Parathyroid adenoma (tissue), 2 donors: ENCODE results near the gene ZNF254.

ENCODE experiments used
- H2AFZ ChIP-seq: fragments of 300-600 bp; sonication (generic); one replicate; pipeline ENCODE4 v1.7.0; 2017; ENCODE audit warnings: antibody characterized with exemption, mild to moderate bottlenecking
- H3K27ac ChIP-seq: fragments of 300-600 bp; sonication (generic); one replicate; pipeline ENCODE4 v1.7.0; 2017
- H3K27me3 ChIP-seq: fragments of 300-600 bp; sonication (generic); one replicate; pipeline ENCODE4 v1.7.0; 2017; ENCODE audit warnings: low read length; ENCODE audit not compliant: control insufficient read depth, insufficient read depth
- H3K36me3 ChIP-seq: fragments of 300-600 bp; sonication (generic); one replicate; pipeline ENCODE4 v1.7.0; 2017; ENCODE audit warnings: low read length; ENCODE audit not compliant: control insufficient read depth, insufficient read depth
- H3K4me1 ChIP-seq: fragments of 300-600 bp; sonication (generic); one replicate; pipeline ENCODE4 v1.7.0; 2017; ENCODE audit warnings: control low read depth
- H3K4me2 ChIP-seq: fragments of 300-600 bp; sonication (generic); one replicate; pipeline ENCODE4 v1.7.0; 2017; ENCODE audit warnings: low read length
- H3K4me3 ChIP-seq: fragments of 300-600 bp; sonication (generic); one replicate; pipeline ENCODE4 v1.7.0; 2017; ENCODE audit warnings: low read depth, low read length
- H3K79me2 ChIP-seq: fragments of 300-600 bp; sonication (generic); one replicate; pipeline ENCODE4 v1.7.0; 2017; ENCODE audit warnings: control low read depth
- H3K9ac ChIP-seq: fragments of 300-600 bp; sonication (generic); one replicate; pipeline ENCODE4 v1.7.0; 2017; ENCODE audit warnings: mild to moderate bottlenecking
- H3K9me3 ChIP-seq: fragments of 300-600 bp; sonication (generic); one replicate; pipeline ENCODE4 v1.7.0; 2017; ENCODE audit warnings: low read length; ENCODE audit not compliant: control insufficient read depth
- CTCF ChIP-seq: fragments of 300-600 bp; sonication (generic); IDR thresholded peaks from one replicate; pipeline ENCODE4 v1.7.0; 2017; ENCODE audit warnings: antibody characterized with exemption, mild to moderate bottlenecking
- donor health status: primary hyperparathyroidism.

Gene ZNF254

DNA sequence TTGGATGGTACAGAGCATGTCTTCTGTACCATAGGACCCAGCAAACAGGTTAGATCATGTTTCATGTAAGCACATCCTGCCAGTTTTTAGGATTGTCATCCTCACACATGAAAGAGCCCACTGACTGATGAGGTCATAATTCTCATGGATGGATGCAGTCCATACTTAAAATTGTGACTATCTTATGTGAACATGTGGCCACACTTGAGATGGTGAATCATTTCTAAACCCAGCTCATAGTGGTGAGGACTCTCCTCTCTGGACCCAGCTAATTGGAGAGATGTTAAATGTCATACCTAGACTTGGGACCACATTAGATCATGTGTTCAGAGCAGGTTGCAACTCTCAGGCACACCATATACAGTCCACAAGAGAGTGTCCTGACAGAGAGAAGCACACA is 24.8 kb upstream of the ZNF254 start:
- H3K9ac ChIP-seq: no peak overlapping the region
- peaks cover 9% of the 10 kb centered on the region for H3K79me2 ChIP-seq
- H3K4me1 ChIP-seq: peaks cover 5% of the 10 kb centered on the region
- no peak overlapping the region for H3K27ac ChIP-seq
- no peak for TF ChIP-seq CTCF
- no peak overlapping the region for H3K4me3 ChIP-seq
- no peak overlapping the region for H2AFZ ChIP-seq
- no peaks in the 10 kb centered on the region for H3K27me3 ChIP-seq
- no peak overlapping the region for H3K4me2 ChIP-seq
- H3K36me3 ChIP-seq: no peaks in the 10 kb centered on the region
- H3K9me3 ChIP-seq: no peaks in the 10 kb centered on the region

DNA sequence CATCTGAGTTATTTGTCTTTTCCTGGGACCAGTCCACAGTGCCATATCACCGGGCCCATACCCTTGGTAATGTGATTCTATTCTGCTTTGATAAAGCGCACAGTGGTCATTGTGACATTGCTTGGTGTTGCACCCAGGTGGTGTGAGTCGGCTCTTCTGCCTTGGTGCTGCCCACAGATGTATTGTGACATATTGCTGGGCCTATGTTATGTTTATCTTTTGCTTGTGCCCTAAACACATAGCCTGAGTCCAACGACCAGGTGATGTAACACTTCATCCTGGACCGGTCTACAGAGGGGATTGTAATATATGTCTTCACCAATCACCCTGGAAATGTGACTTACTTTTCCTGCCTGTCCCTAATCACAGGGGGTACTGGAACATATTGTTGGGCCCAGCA is 23.7 kb upstream of the ZNF254 start:
- Histone ChIP-seq H3K9ac (no peak overlapping the region), H3K27ac (no peak overlapping the region), H3K36me3 (no peaks in the 10 kb centered on the region), H3K27me3 (no peaks in the 10 kb centered on the region), H3K4me2 (no peak overlapping the region), H3K79me2 (peaks cover 9% of the 10 kb centered on the region), H3K4me3 (no peak overlapping the region), H3K4me1 (peaks cover 5% of the 10 kb centered on the region), H3K9me3 (no peaks in the 10 kb centered on the region), H2AFZ (no peak overlapping the region)
- no peak for TF ChIP-seq CTCF

- H3K4me2 ChIP-seq: no peak overlapping the region
- H2AFZ ChIP-seq: no peak overlapping the region
- peaks cover 5% of the 10 kb centered on the region for H3K4me1 ChIP-seq
- no peak overlapping the region for H3K9ac ChIP-seq
- TF ChIP-seq CTCF: no peak
- H3K79me2 ChIP-seq: peaks cover 9% of the 10 kb centered on the region
- no peak overlapping the region for H3K4me3 ChIP-seq
- no peaks in the 10 kb centered on the region for H3K9me3 ChIP-seq
- H3K27ac ChIP-seq: no peak overlapping the region
- no peaks in the 10 kb centered on the region for H3K27me3 ChIP-seq
- H3K36me3 ChIP-seq: no peaks in the 10 kb centered on the region
Observed at GRCh38 chr19:24064175-24064574, 22.8 kb upstream of the ZNF254 start.

DNA sequence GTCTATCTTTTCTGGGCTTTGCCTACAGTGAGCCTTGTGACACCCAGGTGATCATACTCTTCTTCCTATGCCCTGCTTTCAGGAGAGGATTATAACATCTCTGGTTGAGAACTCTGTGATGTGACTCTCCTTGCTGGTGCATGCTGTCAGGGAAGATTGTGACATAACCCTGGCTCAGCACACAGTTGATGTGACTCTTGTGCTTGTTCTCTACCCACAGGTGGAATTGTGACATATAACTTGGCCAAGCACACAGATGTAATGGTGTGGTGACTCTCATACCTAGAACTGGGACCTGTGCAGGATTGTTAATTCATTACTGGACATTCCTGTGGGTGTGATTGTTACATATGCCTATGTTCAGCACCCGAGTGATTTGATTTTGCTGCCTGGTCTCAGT is 21.7 kb upstream of the ZNF254 start:
- Histone ChIP-seq H3K4me3 (no peak overlapping the region), H3K9me3 (no peaks in the 10 kb centered on the region), H3K36me3 (no peaks in the 10 kb centered on the region), H2AFZ (no peak overlapping the region), H3K9ac (no peak overlapping the region), H3K79me2 (peaks cover 9% of the 10 kb centered on the region), H3K27me3 (no peaks in the 10 kb centered on the region), H3K27ac (no peak overlapping the region), H3K4me1 (peaks cover 5% of the 10 kb centered on the region), H3K4me2 (no peak overlapping the region)
- no peak for TF ChIP-seq CTCF

GRCh38 chr19:24065865-24066604 is 21.0 kb upstream of the ZNF254 start:
- Histone ChIP-seq H3K9ac (no peak overlapping the region), H3K79me2 (peaks cover 9% of the 10 kb centered on the region), H2AFZ (no peak overlapping the region), H3K4me1 (peaks cover under 1% of the 10 kb centered on the region), H3K36me3 (no peaks in the 10 kb centered on the region), H3K4me3 (no peak overlapping the region), H3K4me2 (no peak overlapping the region), H3K27me3 (no peaks in the 10 kb centered on the region), H3K27ac (no peak overlapping the region), H3K9me3 (no peaks in the 10 kb centered on the region)
- no peak for TF ChIP-seq CTCF
